GM23248 (cell line): Measurements from ENCODE around the gene CD101.

ENCODE experiments used
- EZH2 ChIP-seq: fragments of 200-600 bp; sonication (generic); IDR thresholded peaks from 2 replicates; pipeline ENCODE4 v1.6.1; 2018; ENCODE audit warnings: antibody characterized with exemption, mild to moderate bottlenecking; ENCODE audit not compliant: insufficient read depth, poor library complexity, severe bottlenecking
- EZH2phosphoT487 ChIP-seq: fragments of 200-600 bp; sonication (generic); IDR thresholded peaks from 2 replicates; pipeline ENCODE4 v1.6.1; 2018; ENCODE audit warnings: antibody characterized with exemption, moderate library complexity, mild to moderate bottlenecking, low read depth; ENCODE audit not compliant: insufficient read depth

DNA sequence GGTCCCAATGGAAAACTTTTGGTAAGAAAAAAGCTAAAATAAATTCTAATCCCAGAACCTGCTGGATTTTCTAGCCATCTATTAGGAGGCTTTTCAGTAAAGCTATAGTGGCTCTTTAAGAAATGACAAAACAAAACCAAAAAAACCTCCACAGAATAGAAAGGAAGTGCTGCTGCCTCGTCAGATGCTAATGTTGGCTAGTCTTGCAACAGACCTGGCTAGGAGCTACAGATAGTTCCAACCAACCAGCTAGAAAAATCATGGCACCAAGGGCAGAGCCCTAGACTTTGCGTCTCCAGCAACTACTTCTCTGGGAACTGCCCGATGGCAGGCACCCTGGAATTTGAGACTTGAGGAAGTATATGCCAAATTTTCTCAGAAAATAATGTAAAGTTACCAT is 7.6 kb downstream of the CD101 start:
- TF ChIP-seq EZH2 (no peak), EZH2phosphoT487 (no peak)
